Uterus (tissue), 2 donors: ENCODE measurements around the gene HDAC7.

Source experiments
- CTCF ChIP-seq, 4 experiments: fragments of 200-600 bp in 2 of 4; fragments of 450-650 bp in 2 of 4; sonication (generic) in 2 of 4; IDR thresholded peaks; one replicate each; pipeline ENCODE4 v1.5.1; 2016 to 2019; ENCODE audit warnings: antibody characterized with exemption in 4 of 4, mild to moderate bottlenecking in 2 of 4, moderate library complexity in 1 of 4
- POLR2A ChIP-seq, 2 donors: fragments of 450-650 bp; IDR thresholded peaks; one replicate each; pipeline ENCODE4 v1.6.1; 2016; ENCODE audit warnings: antibody characterized with exemption in 2 of 2, mild to moderate bottlenecking in 1 of 2, moderate library complexity in 1 of 2

DNA sequence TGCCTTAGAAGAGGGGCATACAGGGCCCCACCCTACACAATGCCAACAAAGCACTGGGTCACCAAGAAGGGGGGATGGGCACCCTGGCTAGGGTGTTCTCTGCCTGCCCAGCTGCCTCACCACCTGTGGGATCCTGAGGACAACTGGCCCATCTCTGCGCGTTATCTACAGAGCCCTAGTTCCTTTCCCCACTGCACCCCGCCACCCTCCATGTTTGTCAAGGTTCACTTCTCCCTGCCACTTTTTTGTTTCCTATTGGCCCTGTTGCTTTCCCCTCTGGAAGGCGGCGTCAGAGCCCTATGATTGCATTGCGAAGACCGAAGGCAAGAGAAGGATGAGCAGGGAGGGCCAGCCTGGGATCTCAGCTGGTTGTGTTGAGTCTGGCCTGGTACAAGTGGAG lies 45.0 kb downstream of the HDAC7 start:
- TF ChIP-seq CTCF (IDR thresholded peaks at IDR 0.05) (no peak), POLR2A (IDR thresholded peaks at IDR 0.05) (no peak)
